ENCODE data around the gene ATG101. TPM values are rescaled to one million over a fixed set of nuclear protein-coding genes. Genes with fewer than 3 reads are reported as not detected.
A peak's percentile ranks its signal among the peaks of the same experiment; 100 is the strongest.
"Not testable (repeated sequence)": the region's sequence is repeated elsewhere in the genome, so short reads cannot be mapped to it uniquely, and the experiment has no call there.

Gene ATG101
- total and polyA plus RNA-seq, 2 of the 13 experiments (the other 11 are each of a cell fraction or from before 2014, with no cell fraction given): 58.2 to 67.7 TPM

DNA sequence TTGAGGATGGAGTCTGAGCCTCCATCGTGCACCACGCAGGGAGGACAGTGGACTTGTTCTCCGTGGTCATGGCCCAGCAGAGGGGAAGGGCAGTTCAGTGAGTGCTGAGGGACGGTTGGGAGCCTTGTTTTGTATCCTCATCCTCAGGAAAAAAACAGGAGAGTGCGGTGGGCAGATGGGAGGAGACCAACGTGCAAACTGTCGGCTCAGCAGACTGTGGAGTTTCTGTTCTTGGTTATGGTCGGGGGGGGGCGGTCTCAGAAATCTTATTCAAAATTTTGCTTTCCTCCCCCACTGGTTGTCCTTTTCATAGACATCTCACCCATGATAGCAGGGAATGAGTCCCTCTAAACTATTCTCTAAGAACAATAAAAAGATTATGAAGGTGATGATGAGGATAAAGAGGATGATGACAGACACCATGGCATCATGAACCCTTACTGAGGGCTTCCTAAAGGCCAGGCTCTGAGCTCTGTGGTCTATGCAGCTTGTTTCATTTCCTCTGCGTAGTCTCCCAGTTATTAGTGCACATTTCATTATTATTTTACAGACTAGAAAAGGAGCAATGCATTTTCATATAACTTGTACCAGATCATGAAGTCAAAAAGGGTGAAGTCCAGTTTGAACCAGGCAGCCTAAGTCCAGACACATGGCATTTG lies 34.8 kb downstream of the ATG101 start:
- H3K9ac ChIP-seq (ENCODE audit: insufficient read depth, low read depth, low read length); H3K36me3 ChIP-seq (replicated peaks in 1 of 2; ENCODE audit: control insufficient read depth in 1 of 2, insufficient read depth in 2 of 2, low read length in 2 of 2); DNase-seq (ENCODE audit: low spot score); H3K4me2 ChIP-seq (ENCODE audit: low read depth, low read length); ATAC-seq; H3K4me1 ChIP-seq (ENCODE audit: insufficient read depth, low read length); CTCF ChIA-PET (ENCODE audit: low intra/inter-chr PET ratio, low total read pairs); POLR2A ChIA-PET; intact Hi-C loops (cut with micrococcal nuclease; ENCODE audit: unreplicated experiment); in situ Hi-C loops (cut with HindIII; ENCODE audit: extremely low pct_ligation_motif_present, low pct_unique_long_range_greater_than_20kb); H3K4me3 ChIP-seq (replicated peaks in 1 of 3; ENCODE audit: insufficient read depth in 1 of 3, low read depth in 2 of 3, low read length in 3 of 3); H3K9me3 ChIP-seq (ENCODE audit: low read length); BruUV-seq (replicated peaks); FAIRE-seq; H3K79me2 ChIP-seq (ENCODE audit: insufficient read depth, low read length); H4K20me1 ChIP-seq (ENCODE audit: insufficient read depth, low read length); H3K27me3 ChIP-seq (ENCODE audit: control insufficient read depth in 1 of 2, insufficient read depth in 2 of 2, low read length in 2 of 2); H2AFZ ChIP-seq (ENCODE audit: low read length); H3K27ac ChIP-seq (ENCODE audit: extremely low read length, insufficient read depth, low read length): not testable (repeated sequence)
- 87% methylated on average over 10 of the region's 10 CpGs for WGBS (ENCODE audit: low lambda C conversion rate)

GRCh38 chr12:52116222-52117125 lies 46.7 kb downstream of the ATG101 start:
- H3K9ac ChIP-seq (ENCODE audit: insufficient read depth, low read depth, low read length); in situ Hi-C loops (cut with HindIII; ENCODE audit: extremely low pct_ligation_motif_present, low pct_unique_long_range_greater_than_20kb); CTCF ChIA-PET (ENCODE audit: low intra/inter-chr PET ratio, low total read pairs); DNase-seq (ENCODE audit: low spot score); FAIRE-seq; H4K20me1 ChIP-seq (ENCODE audit: insufficient read depth, low read length); ATAC-seq; H3K9me3 ChIP-seq (ENCODE audit: low read length); H3K4me3 ChIP-seq (replicated peaks in 1 of 3; ENCODE audit: insufficient read depth in 1 of 3, low read depth in 2 of 3, low read length in 3 of 3); BruUV-seq (replicated peaks); H3K79me2 ChIP-seq (ENCODE audit: insufficient read depth, low read length); POLR2A ChIA-PET; H3K27ac ChIP-seq (ENCODE audit: extremely low read length, insufficient read depth, low read length); H3K27me3 ChIP-seq (ENCODE audit: control insufficient read depth in 1 of 2, insufficient read depth in 2 of 2, low read length in 2 of 2); H2AFZ ChIP-seq (ENCODE audit: low read length); H3K36me3 ChIP-seq (replicated peaks in 1 of 2; ENCODE audit: control insufficient read depth in 1 of 2, insufficient read depth in 2 of 2, low read length in 2 of 2): not testable (repeated sequence)
- Histone ChIP-seq H3K4me2 (ENCODE audit: low read depth, low read length) (peak overlapping the region; percentile 87), H3K4me1 (ENCODE audit: insufficient read depth, low read length) (peaks cover 49% of the 10 kb centered on the region)
- WGBS (ENCODE audit: low lambda C conversion rate): 73% methylated on average over 14 of the region's 18 CpGs
- intact Hi-C loops (cut with micrococcal nuclease; ENCODE audit: unreplicated experiment): loop anchor here (5.0 kb wide), 1 partner anchor 34 kb away; no protein-coding TSS in a partner anchor
- peak; percentile 58 for TF ChIP-seq ZNF652 (CRISPR knock-in tag; IDR thresholded peaks at IDR 0.05; ENCODE audit: borderline replicate concordance, low read depth)

Data from HepG2 (cell line).